ENCODE measurements around the gene UNC80. TPM values are rescaled to one million over a fixed set of nuclear protein-coding genes. Genes with fewer than 3 reads are reported as not detected.

The UNC80 gene
- polyA plus RNA-seq, 1 donor from 2014 or later = 10.4 TPM

GRCh38 chr2:210034087-210034683 lies 262.6 kb downstream of the UNC80 start:
- Histone ChIP-seq H3K4me3 (ENCODE audit: low read length) (no peak overlapping the region), H3F3A (ENCODE audit: insufficient read depth, low read length, poor library complexity, severe bottlenecking) (no peaks in the 10 kb centered on the region), H3K4me2 (ENCODE audit: low read length) (no peak overlapping the region), H2AFZ (ENCODE audit: low read depth, low read length) (no peak overlapping the region), H3K9me3 (ENCODE audit: low read length) (no peaks in the 10 kb centered on the region), H3K9ac (ENCODE audit: low read length) (no peak overlapping the region), H3K79me2 (replicated peaks; ENCODE audit: insufficient read depth, low read length) (no peaks in the 10 kb centered on the region), H3K9me2 (ENCODE audit: insufficient read depth, low read length) (no peaks in the 10 kb centered on the region), H4K20me1 (ENCODE audit: insufficient read depth) (no peaks in the 10 kb centered on the region), H3K36me3 (ENCODE audit: insufficient read depth, low read length) (no peaks in the 10 kb centered on the region), H3K27me3 (ENCODE audit: insufficient read depth, low read depth, low read length) (no peaks in the 10 kb centered on the region), H3K27ac (ENCODE audit: low read length) (no peak overlapping the region)
- no peak for TF ChIP-seq EP300 (conservative IDR thresholded peaks at IDR 0.05; ENCODE audit: poor library complexity, severe bottlenecking)
- TF ChIP-seq TAF1 (IDR thresholded peaks at IDR 0.05; ENCODE audit: low read depth) = no peak
- TF ChIP-seq REST (IDR thresholded peaks at IDR 0.05; ENCODE audit: borderline replicate concordance) = no peak
- TF ChIP-seq EZH2 (IDR thresholded peaks at IDR 0.05; ENCODE audit: borderline replicate concordance, insufficient read depth, low read length, poor library complexity, severe bottlenecking) = no peak
- no peak for TF ChIP-seq CTCF (IDR thresholded peaks at IDR 0.05; ENCODE audit: poor library complexity, severe bottlenecking)
- no peak for TF ChIP-seq MXI1 (conservative IDR thresholded peaks at IDR 0.05; ENCODE audit: poor library complexity, severe bottlenecking)
- TF ChIP-seq SMC3 (conservative IDR thresholded peaks at IDR 0.05; ENCODE audit: poor library complexity) = no peak
- TF ChIP-seq POLR2AphosphoS5 (IDR thresholded peaks at IDR 0.05) = no peak
- no peak for TF ChIP-seq RAD21 (conservative IDR thresholded peaks at IDR 0.05)

GRCh38 chr2:210035679-210036078 lies 264.0 kb downstream of the UNC80 start:
- Histone ChIP-seq H3F3A (ENCODE audit: insufficient read depth, low read length, poor library complexity, severe bottlenecking) (no peaks in the 10 kb centered on the region), H2AFZ (ENCODE audit: low read depth, low read length) (no peak overlapping the region), H3K9me3 (ENCODE audit: low read length) (no peaks in the 10 kb centered on the region), H4K20me1 (ENCODE audit: insufficient read depth) (no peaks in the 10 kb centered on the region), H3K9me2 (ENCODE audit: insufficient read depth, low read length) (no peaks in the 10 kb centered on the region), H3K4me3 (ENCODE audit: low read length) (no peak overlapping the region), H3K27ac (ENCODE audit: low read length) (no peak overlapping the region), H3K4me2 (ENCODE audit: low read length) (no peak overlapping the region), H3K9ac (ENCODE audit: low read length) (no peak overlapping the region), H3K79me2 (replicated peaks; ENCODE audit: insufficient read depth, low read length) (no peaks in the 10 kb centered on the region), H3K36me3 (ENCODE audit: insufficient read depth, low read length) (no peaks in the 10 kb centered on the region), H3K27me3 (ENCODE audit: insufficient read depth, low read depth, low read length) (no peaks in the 10 kb centered on the region)
- TF ChIP-seq SMC3 (conservative IDR thresholded peaks at IDR 0.05; ENCODE audit: poor library complexity) (no peak), RAD21 (conservative IDR thresholded peaks at IDR 0.05) (no peak), TAF1 (IDR thresholded peaks at IDR 0.05; ENCODE audit: low read depth) (no peak), REST (IDR thresholded peaks at IDR 0.05; ENCODE audit: borderline replicate concordance) (no peak), CTCF (IDR thresholded peaks at IDR 0.05; ENCODE audit: poor library complexity, severe bottlenecking) (no peak), EZH2 (IDR thresholded peaks at IDR 0.05; ENCODE audit: borderline replicate concordance, insufficient read depth, low read length, poor library complexity, severe bottlenecking) (no peak), POLR2AphosphoS5 (IDR thresholded peaks at IDR 0.05) (no peak), EP300 (conservative IDR thresholded peaks at IDR 0.05; ENCODE audit: poor library complexity, severe bottlenecking) (no peak), MXI1 (conservative IDR thresholded peaks at IDR 0.05; ENCODE audit: poor library complexity, severe bottlenecking) (no peak)
